Osteocyte (in vitro differentiated cells): Measurements from ENCODE around the gene CYB561A3. TPM values are rescaled to one million over a fixed set of nuclear protein-coding genes. Genes with fewer than 3 reads are reported as not detected.

Source experiments
- DNase-seq: peaks from one replicate; pipeline ENCODE4 v3.0.0; 2021; ENCODE audit warnings: mixed read lengths; ENCODE audit not compliant: unreplicated experiment; ENCODE audit errors: extremely low spot score
- H3K27ac Mint-ChIP-seq: one replicate; pipeline ENCODE4 v1.8.0; 2021; ENCODE audit warnings: mild to moderate bottlenecking, mixed read lengths; ENCODE audit not compliant: unreplicated experiment
- H3K27me3 Mint-ChIP-seq: one replicate; pipeline ENCODE4 v1.8.0; 2021; ENCODE audit warnings: mixed read lengths; ENCODE audit not compliant: unreplicated experiment
- H3K36me3 Mint-ChIP-seq: one replicate; pipeline ENCODE4 v1.8.0; 2021; ENCODE audit warnings: mixed read lengths; ENCODE audit not compliant: unreplicated experiment
- H3K4me1 Mint-ChIP-seq: one replicate; pipeline ENCODE4 v1.8.0; 2021; ENCODE audit warnings: mixed read lengths; ENCODE audit not compliant: unreplicated experiment
- H3K4me3 Mint-ChIP-seq: one replicate; pipeline ENCODE4 v1.8.0; 2021; ENCODE audit warnings: mild to moderate bottlenecking, moderate library complexity, mixed read lengths; ENCODE audit not compliant: unreplicated experiment
- H3K9me3 Mint-ChIP-seq: one replicate; pipeline ENCODE4 v1.8.0; 2021; ENCODE audit warnings: mixed read lengths; ENCODE audit not compliant: unreplicated experiment
- total RNA-seq: library from RNA; stranded (reverse); gene quantifications from 2 replicates; pipeline ENCODE4 v1.2.1, GENCODE V29; 2021
- TF ChIP-seq, protein P1 (sequence below): fragments of 200-600 bp; sonication (generic); IDR thresholded peaks from 2 replicates; pipeline ENCODE4 v1.5.0; 2021; ENCODE audit warnings: antibody characterized with exemption, mild to moderate bottlenecking, moderate library complexity

The CYB561A3 gene
- total RNA-seq, 1 donor from 2014 or later: 49.5 TPM

DNA sequence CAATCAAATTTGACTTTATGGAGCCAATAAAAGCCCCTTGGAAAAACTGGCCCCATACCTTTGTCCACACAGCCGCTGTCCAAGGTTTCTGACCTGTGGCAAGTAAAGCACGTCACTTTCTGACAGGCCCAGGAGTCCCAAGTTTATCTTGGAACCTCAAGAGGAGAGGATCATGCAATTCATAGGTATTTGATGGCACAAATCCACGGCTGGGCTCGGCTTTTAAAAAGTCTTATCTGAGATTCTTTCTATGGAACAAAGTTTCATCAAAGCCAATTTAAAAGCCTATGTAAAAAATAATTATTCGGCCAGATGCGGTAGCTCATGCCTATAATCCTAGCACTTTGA lies 14.1 kb upstream of the CYB561A3 start:
- Mint-ChIP-seq H3K4me3 (no peak overlapping the region), H3K9me3 (no peaks in the 10 kb centered on the region), H3K36me3 (peaks cover 11% of the 10 kb centered on the region), H3K27ac (no peak overlapping the region), H3K4me1 (peaks cover 22% of the 10 kb centered on the region), H3K27me3 (no peaks in the 10 kb centered on the region)
- TF ChIP-seq, protein P1, sequence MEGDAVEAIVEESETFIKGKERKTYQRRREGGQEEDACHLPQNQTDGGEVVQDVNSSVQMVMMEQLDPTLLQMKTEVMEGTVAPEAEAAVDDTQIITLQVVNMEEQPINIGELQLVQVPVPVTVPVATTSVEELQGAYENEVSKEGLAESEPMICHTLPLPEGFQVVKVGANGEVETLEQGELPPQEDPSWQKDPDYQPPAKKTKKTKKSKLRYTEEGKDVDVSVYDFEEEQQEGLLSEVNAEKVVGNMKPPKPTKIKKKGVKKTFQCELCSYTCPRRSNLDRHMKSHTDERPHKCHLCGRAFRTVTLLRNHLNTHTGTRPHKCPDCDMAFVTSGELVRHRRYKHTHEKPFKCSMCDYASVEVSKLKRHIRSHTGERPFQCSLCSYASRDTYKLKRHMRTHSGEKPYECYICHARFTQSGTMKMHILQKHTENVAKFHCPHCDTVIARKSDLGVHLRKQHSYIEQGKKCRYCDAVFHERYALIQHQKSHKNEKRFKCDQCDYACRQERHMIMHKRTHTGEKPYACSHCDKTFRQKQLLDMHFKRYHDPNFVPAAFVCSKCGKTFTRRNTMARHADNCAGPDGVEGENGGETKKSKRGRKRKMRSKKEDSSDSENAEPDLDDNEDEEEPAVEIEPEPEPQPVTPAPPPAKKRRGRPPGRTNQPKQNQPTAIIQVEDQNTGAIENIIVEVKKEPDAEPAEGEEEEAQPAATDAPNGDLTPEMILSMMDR: no peak
- no peak for DNase-seq

DNA sequence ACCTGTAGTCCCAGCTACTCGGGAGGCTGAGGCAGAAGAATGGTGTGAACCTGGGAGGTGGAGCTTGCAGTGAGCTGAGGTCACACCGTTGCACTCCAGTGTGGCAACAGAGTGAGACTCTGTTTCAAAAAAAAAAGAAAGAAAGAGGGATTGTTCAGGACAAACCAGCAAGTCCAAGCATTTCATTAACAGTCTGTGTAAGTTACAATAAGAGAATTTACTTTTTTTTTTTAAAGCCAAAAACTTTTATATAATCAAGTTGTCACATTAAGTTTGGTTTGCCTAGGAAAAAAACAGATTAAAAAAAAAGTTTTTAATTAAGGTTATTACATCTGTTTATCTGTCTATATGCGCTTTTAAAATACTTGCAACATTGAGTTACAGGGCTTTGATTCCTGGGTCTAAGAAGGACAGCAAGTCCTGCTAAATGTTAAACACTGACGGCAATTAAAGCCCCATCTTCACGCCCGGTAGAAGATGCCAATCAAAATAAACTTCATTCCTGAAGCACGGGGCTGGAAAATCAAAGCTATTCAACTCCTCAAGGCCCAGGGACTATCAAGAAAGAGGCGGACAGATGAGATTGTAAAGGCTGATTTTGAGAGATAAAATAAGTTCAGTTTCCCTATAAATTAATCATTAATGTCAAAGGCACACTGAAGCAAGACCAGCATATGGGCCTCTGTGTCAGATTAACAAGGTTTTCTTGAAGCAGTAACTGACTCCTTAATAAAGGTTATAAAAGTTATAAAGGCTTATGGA lies 11.2 kb upstream of the CYB561A3 start:
- Mint-ChIP-seq H3K27me3 (no peaks in the 10 kb centered on the region), H3K4me1 (peaks cover 2% of the 10 kb centered on the region), H3K27ac (no peak overlapping the region), H3K36me3 (peaks cover 28% of the 10 kb centered on the region), H3K4me3 (no peak overlapping the region), H3K9me3 (no peaks in the 10 kb centered on the region)
- TF ChIP-seq, protein P1: no peak
- no peak for DNase-seq

DNA sequence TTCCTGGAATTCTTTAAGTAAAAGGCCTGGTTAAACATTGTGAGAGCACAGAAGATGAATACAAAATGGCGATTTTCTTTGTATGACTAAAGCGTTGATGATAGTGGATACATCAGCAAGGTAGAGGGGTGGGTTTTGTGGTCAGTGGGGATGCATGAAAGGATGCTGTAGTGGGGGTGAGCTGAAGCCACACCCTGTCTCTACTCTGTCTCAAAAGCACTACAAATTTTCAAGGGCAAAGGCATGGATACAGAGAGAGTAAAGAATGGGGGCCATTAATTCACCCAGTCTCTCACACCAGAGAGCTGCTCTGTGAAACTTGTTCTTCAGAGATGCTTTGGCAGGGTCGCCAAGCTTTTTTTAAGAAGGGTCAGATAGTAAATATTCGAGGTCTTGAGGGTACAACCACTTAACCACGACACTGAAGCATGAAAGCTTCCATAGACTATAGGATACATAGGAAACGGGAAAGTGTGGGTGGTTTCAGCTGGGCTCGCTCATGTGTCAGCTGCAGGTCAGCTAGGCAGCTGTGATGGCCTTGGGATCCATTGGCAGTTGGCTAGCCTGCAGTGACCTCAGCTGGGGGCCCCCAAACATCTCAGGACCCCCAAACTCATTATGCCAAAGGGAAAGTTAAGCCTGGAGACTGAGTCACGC lies 8.8 kb upstream of the CYB561A3 start:
- H3K27me3 Mint-ChIP-seq: no peaks in the 10 kb centered on the region
- no peak overlapping the region for H3K27ac Mint-ChIP-seq
- DNase-seq: no peak
- H3K9me3 Mint-ChIP-seq: no peaks in the 10 kb centered on the region
- H3K36me3 Mint-ChIP-seq: peaks cover 31% of the 10 kb centered on the region
- TF ChIP-seq, protein P1: no peak
- H3K4me1 Mint-ChIP-seq: peaks cover 12% of the 10 kb centered on the region
- H3K4me3 Mint-ChIP-seq: no peak overlapping the region

DNA sequence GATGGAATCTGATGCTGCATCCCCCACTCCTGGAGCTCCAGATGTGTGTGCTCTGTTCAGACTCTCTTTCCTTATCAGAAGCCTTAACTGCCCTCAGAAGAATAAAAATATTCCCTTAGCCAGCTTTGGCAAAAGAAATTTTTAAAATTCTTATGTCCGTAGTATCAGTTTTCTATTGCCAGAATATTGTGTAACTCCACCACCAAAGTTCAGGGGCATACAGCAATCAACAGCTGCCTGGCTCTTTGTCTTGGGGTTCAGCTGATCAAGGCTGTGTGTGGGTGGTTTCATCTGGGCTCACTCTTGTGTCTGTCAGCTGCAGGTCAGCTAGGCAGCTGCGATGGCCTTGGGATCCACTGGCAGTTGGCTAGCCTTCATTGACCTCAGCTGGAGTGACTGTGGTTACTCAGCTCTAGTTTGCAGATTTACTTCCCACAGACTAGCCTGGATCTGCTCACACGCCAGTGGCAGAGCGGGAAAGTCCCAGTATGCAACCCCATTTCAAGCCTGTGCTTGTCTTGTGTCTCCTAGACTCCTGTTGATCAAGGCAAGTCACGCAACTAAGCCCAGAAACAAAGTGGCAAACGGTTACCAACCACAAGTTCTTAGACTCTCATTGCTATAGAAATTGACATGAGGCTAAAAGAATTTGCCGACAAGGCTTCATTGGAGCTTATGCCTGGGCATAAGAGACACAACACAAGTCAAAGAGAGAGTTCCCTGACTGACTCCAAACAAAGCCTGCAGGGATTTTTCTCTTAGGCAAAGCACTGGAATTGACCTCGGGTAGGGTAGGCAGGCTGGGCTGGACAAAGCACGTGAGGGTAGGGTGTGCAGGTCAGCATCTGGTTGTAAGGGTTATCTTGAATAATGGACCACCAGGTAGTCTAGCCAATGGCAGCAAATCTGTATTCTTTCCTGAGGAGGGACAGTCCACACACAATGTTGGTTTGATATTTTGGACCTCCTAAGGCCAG lies 8.0 kb upstream of the CYB561A3 start:
- H3K9me3 Mint-ChIP-seq: no peaks in the 10 kb centered on the region
- H3K27me3 Mint-ChIP-seq: no peaks in the 10 kb centered on the region
- H3K36me3 Mint-ChIP-seq: peaks cover 30% of the 10 kb centered on the region
- DNase-seq: no peak
- peaks cover 13% of the 10 kb centered on the region for H3K4me1 Mint-ChIP-seq
- H3K27ac Mint-ChIP-seq: peak overlapping the region; percentile 45
- TF ChIP-seq, protein P1: no peak
- no peak overlapping the region for H3K4me3 Mint-ChIP-seq
